ENCODE results near the gene ATF7IP2. TPM values are rescaled to one million over a fixed set of nuclear protein-coding genes. Genes with fewer than 3 reads are reported as not detected.

ATF7IP2 gene, protein sequence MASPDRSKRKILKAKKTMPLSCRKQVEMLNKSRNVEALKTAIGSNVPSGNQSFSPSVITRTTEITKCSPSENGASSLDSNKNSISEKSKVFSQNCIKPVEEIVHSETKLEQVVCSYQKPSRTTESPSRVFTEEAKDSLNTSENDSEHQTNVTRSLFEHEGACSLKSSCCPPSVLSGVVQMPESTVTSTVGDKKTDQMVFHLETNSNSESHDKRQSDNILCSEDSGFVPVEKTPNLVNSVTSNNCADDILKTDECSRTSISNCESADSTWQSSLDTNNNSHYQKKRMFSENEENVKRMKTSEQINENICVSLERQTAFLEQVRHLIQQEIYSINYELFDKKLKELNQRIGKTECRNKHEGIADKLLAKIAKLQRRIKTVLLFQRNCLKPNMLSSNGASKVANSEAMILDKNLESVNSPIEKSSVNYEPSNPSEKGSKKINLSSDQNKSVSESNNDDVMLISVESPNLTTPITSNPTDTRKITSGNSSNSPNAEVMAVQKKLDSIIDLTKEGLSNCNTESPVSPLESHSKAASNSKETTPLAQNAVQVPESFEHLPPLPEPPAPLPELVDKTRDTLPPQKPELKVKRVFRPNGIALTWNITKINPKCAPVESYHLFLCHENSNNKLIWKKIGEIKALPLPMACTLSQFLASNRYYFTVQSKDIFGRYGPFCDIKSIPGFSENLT
- total RNA-seq (10 to 100 TPM in 1 of 2 donors, 1 to 10 TPM in 1; 8.5 to 11.8 TPM), polyA plus RNA-seq (ENCODE audit: insufficient read length in 6 of 6) (10 to 100 TPM; 11.3 to 14.3 (median 13.6) TPM)
- long read RNA-seq, donor 1, transcript ATF7IP2-214 (3 exons, 576 nt): major isoform, 5 of 6 reads
- long read RNA-seq, donor 1, partial matches to known transcripts: 0 of 6 reads
- long read RNA-seq, donor 1, other reads (novel, unspliced or antisense): 0 of 6 reads
- long read RNA-seq, donor 2, transcript ATF7IP2-214 (3 exons, 576 nt): major isoform, 5 of 8 reads
- long read RNA-seq, donor 2, partial matches to known transcripts: 0 of 8 reads
- long read RNA-seq, donor 2, other reads (novel, unspliced or antisense): 0 of 8 reads
- long read RNA-seq, donor 3, partial matches to known transcripts: 0 of 4 reads
- long read RNA-seq, donor 3, other reads (novel, unspliced or antisense): 0 of 4 reads
- long read RNA-seq, donor 4, partial matches to known transcripts: 0 of 2 reads
- long read RNA-seq, donor 4, other reads (novel, unspliced or antisense): 1 of 2 reads
- long read RNA-seq, donor 5, partial matches to known transcripts: 79 of 81 reads
- long read RNA-seq, donor 5, other reads (novel, unspliced or antisense): 0 of 81 reads
- long read RNA-seq, donor 6, transcript ATF7IP2-214 (3 exons, 576 nt): major isoform, 7 of 9 reads
- long read RNA-seq, donor 6, partial matches to known transcripts: 0 of 9 reads
- long read RNA-seq, donor 6, other reads (novel, unspliced or antisense): 0 of 9 reads
- long read RNA-seq, donor 7: 0 reads
- long read RNA-seq, donor 8, partial matches to known transcripts: 0 of 2 reads
- long read RNA-seq, donor 8, other reads (novel, unspliced or antisense): 0 of 2 reads
- long read RNA-seq, donor 9: 0 reads
- long read RNA-seq, donor 10: 0 reads
- long read RNA-seq, donor 11: 0 reads
- long read RNA-seq, donor 12, partial matches to known transcripts: 145 of 145 reads
- long read RNA-seq, donor 12, other reads (novel, unspliced or antisense): 0 of 145 reads

- H3K36me3 ChIP-seq: no peaks in the 10 kb centered on the region
- peaks cover 4 to 9% of the 10 kb centered on the region in 2 donors for H3K4me1 ChIP-seq
- TF ChIP-seq, protein P1, sequence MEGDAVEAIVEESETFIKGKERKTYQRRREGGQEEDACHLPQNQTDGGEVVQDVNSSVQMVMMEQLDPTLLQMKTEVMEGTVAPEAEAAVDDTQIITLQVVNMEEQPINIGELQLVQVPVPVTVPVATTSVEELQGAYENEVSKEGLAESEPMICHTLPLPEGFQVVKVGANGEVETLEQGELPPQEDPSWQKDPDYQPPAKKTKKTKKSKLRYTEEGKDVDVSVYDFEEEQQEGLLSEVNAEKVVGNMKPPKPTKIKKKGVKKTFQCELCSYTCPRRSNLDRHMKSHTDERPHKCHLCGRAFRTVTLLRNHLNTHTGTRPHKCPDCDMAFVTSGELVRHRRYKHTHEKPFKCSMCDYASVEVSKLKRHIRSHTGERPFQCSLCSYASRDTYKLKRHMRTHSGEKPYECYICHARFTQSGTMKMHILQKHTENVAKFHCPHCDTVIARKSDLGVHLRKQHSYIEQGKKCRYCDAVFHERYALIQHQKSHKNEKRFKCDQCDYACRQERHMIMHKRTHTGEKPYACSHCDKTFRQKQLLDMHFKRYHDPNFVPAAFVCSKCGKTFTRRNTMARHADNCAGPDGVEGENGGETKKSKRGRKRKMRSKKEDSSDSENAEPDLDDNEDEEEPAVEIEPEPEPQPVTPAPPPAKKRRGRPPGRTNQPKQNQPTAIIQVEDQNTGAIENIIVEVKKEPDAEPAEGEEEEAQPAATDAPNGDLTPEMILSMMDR (IDR thresholded peaks at IDR 0.05): no peak
- no peaks in the 10 kb centered on the region for H3K9me3 ChIP-seq
- peak within 1 kb of the TSS; percentile 67 to 79 for H3K27ac ChIP-seq
- ATAC-seq (peak; percentile 98), DNase-seq (peak; percentile 60 to 92 (median 86))
- H3K27me3 ChIP-seq: no peaks in the 10 kb centered on the region
- peak within 1 kb of the TSS; percentile 47 to 64 for H3K4me3 ChIP-seq
- intact Hi-C loops (cut with DNase I): no loop called here
These were observed at the start of gene ATF7IP2 for GRCh38 chr16:10385725-10386516. Gene ATF7IP2 (plus strand): TSS chr16:10386061. CDS start chr16:10430621, 44,560 bp downstream.

DNA sequence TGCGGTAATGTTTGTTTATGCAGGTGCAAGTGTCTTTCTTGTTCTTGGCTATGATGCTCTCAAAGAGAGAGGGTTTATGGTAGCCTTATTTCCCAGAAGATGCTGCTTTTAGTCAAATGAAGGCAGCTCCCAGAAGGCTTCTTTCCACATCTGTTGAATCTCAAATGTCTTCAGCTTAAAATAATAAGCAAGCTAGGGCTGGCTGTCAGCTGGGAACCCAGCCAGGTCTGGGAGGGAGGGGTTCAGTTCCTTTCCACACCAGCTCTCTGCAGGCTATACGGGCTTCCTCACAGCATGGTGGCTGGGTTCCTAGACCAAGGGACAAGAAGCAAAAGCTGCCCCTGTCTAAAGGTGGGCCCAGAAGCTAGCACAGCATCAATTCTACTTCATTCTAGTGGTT lies 47.4 kb upstream of the ATF7IP2 start:
- Histone ChIP-seq H3K36me3 (no peaks in the 10 kb centered on the region), H3K27ac (no peak overlapping the region), H3K27me3 (no peaks in the 10 kb centered on the region), H3K4me1 (no peaks in the 10 kb centered on the region), H3K4me3 (no peak overlapping the region), H3K9me3 (peaks cover 0 to 52% of the 10 kb centered on the region in 2 donors)
- DNase-seq: no peak
- TF ChIP-seq, protein P1 (IDR thresholded peaks at IDR 0.05): no peak
- intact Hi-C loops (cut with DNase I): no loop called here
- ATAC-seq: no peak

GRCh38 chr16:10339777-10340732 lies 45.8 kb upstream of the ATF7IP2 start:
- peaks cover 0 to 66% of the 10 kb centered on the region in 2 donors for H3K9me3 ChIP-seq
- TF ChIP-seq, protein P1 (IDR thresholded peaks at IDR 0.05): no peak
- intact Hi-C loops (cut with DNase I): no loop called here
- no peaks in the 10 kb centered on the region for H3K4me1 ChIP-seq
- no peak for ATAC-seq
- no peak overlapping the region for H3K27ac ChIP-seq
- no peaks in the 10 kb centered on the region for H3K27me3 ChIP-seq
- no peak overlapping the region for H3K4me3 ChIP-seq
- H3K36me3 ChIP-seq: no peaks in the 10 kb centered on the region
- no peak for DNase-seq

All from left lung (tissue), 14 donors.